Raji (cell line): Measurements from ENCODE around the gene RNF4.

Experiments used
- POLR2A ChIP-seq: IDR thresholded peaks from 2 replicates; pipeline ENCODE4 v1.6.1; 2011; ENCODE audit warnings: low read depth, low read length, control low read depth; ENCODE audit not compliant: insufficient read depth

Gene RNF4

DNA sequence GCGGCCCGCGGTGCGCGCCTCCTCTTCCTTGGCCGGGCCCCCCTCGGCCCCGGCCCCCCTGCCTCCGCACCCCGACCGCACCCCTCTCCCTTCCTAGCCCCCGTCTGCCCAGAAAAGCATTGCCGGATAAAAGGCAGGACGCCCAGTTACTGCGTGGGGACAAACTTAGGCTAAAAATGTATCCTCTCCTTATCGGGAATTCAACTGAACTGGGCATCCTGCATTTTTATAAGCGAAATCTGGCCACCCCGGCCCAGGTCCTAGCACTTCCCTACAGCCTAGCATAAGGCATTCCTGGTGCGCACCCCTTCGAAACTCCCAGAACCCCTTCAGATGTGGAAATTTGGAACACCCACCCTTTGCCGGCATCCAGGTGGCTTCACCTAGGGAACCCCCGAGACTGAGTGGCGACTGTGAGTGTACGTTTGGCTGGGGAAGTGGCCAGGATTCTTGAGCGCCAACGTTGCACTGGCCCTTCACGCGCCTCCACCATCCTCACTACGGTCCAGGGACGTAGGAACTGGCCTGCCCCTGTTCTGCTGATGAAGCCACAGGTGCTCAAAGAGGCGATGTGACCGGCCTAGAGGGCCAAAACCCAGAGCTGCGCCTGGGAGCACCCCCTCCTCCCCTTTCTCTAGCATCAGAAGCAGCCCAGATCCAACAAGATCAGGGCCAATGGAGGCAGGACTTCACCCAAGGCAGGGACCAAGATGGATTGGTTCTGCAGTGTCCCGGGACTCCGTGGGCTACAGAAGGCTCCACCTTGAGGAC lies 5.7 kb upstream of the RNF4 start:
- no peak for TF ChIP-seq POLR2A

GRCh38 chr4:2465032-2465431 lies 3.9 kb upstream of the RNF4 start:
- 0 out of 2 replicates have a peak, but pooled peaks have one; percentile 21 for TF ChIP-seq POLR2A

GRCh38 chr4:2469192-2469984 lies 482 bp downstream of the RNF4 start:
- no peak for TF ChIP-seq POLR2A

DNA sequence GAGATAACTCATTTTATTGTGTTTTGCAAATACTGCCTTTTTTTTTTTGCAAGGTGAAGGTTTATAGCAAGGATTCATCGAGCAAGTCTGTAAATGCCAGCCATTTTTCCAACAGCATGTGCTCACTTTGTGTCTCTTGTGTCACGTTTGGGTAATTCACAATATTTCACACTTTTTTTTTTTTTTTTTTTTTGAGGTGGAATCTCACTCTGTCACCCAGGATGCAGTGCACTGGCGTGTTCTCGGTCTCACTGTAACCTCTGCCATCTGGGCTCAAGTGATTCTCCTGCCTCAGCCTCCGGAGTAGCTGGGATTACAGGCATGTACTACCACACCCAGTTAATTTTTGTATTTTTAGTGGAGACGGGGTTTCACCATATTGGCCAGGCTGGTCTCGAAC lies 1.9 kb downstream of the RNF4 start:
- TF ChIP-seq POLR2A: no peak

DNA sequence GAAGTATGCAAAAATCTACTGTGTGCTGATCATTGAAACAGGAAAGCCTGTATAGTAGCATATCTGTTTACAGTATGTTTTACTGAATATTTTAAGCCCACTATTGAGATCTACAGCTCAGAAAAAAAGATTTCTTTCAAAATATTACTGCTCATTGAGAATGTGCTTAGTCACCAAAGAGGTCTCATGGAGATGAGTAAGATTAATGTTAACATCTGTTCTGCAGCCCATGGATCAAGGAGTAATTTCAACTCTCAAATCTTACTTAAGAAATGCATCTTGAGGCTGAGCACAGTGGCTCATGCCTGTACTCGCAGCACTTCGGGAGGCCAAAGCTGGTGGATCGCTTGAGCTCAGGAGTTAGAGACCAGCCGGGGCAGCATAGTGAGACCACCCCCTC lies 3.3 kb downstream of the RNF4 start:
- no peak for TF ChIP-seq POLR2A

GRCh38 chr4:2478229-2478628 lies 9.3 kb downstream of the RNF4 start:
- TF ChIP-seq POLR2A: no peak

DNA sequence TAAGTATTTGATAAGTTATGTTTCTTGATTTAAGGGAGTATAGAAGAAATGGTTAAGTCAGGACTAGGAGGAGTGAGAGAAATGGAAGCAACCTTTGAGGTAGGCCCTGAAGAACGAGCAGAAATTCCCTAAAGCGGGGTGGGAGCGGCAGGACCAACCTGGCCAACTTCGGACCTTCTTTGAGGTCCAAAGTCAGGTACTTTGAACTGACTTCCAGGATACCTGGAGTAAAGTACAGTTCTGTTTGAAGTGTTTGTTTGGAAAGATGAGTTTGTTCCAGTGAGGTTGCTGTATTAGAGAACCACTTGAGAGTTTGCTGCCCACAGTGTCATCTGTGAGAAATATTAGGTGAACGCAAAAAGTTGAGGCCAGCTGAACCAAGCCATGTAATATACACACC lies 11.7 kb downstream of the RNF4 start:
- no peak for TF ChIP-seq POLR2A

- TF ChIP-seq POLR2A: no peak
These were observed 13.3 kb downstream of the RNF4 start for GRCh38 chr4:2482192-2482591.

DNA sequence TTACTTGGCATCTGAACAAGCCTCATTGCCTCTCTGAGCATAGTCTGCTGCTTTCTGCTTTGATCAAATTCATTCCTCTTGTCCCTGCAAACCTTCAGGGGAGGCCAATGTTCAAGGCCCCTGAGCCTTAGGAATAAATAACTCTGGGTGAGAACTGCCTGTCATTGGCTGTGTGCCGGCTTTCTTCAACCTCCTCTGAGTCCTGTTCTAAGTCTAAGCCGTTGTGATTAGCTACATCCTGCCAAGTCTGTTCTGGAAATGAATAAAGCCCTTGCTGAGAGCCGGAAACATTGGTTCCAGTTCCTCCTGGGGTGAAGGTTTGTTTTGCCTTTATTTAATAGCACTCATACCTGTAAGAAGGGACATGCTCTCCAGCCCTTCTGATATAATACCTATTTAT lies 13.8 kb downstream of the RNF4 start:
- no peak for TF ChIP-seq POLR2A

DNA sequence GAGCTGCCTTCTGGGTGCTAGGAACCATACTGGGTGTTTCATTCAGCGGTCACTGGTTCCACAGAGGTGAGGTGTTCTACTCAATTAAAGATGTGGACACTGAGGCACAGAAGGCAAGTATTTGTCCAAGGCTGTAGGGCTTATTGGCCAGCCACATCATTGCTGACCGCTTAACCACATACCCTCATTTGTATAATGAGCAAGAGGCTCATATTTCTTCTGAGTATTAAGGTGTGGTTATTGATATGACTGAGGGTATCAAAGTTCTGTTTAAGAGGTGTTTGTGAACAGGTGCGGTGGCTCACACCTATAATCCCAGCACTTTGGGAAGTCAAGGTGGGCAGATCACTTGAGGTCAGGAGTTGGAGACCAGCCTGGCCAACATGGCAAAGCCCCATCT lies 14.3 kb downstream of the RNF4 start:
- no peak for TF ChIP-seq POLR2A

DNA sequence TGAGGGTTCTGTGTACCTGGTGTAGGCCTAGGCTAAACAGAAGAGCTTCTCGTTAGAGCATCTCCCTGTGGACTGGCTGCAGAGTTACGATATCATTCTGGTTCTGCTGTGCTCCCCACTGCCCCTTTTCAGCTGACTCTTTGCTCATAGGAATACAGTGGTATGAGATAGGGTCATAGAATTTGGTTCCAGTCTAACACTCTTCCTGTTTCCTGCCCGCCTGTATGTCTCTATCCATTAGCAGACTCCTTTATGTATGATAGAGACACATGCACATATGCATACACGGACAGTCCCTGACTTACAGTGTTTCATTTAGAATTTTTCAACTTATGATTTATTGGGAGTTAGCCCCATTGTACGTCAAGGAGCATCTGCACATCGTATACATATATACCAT lies 15.3 kb downstream of the RNF4 start:
- TF ChIP-seq POLR2A: no peak

DNA sequence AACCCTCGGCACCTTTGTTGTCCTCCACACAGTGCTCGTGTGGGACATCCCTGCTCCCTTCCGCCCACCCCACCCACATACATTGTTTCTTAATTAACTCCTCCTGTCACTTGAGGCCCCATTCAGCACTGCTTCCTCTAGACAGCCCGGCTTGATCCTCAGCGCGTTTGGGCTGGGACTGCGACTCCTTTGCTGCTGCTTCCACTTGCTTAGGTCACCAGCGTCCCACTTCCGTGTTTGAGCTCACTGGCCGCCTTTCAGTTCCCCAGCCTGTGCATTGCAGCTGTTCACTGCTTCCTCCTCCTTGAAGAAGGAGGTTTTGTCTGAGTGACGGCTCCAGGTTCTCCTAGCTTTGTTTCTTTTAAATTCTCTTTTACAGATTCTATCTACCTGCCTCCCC lies 16.1 kb downstream of the RNF4 start:
- no peak for TF ChIP-seq POLR2A

DNA sequence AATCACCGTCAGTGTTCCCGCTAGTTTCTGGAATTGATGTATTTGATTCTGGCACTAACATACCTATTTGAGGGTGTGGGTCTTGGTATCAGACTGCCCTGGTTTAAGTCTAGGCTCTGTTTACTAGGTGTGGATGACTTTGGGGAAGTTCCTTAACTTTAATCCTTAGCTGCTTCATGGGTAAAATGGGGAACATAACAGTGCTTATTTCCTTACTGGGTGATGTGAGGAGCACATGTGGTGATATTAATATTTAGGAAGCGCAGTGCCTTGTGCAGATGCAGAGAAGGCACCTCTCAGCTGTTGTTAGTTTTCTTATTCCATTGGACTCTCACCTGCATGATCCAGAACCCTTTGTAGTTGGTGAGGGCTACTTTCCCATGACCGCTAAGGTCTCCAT lies 17.1 kb downstream of the RNF4 start:
- no peak for TF ChIP-seq POLR2A

- no peak for TF ChIP-seq POLR2A
These were observed 18.1 kb downstream of the RNF4 start for GRCh38 chr4:2486981-2487380.

DNA sequence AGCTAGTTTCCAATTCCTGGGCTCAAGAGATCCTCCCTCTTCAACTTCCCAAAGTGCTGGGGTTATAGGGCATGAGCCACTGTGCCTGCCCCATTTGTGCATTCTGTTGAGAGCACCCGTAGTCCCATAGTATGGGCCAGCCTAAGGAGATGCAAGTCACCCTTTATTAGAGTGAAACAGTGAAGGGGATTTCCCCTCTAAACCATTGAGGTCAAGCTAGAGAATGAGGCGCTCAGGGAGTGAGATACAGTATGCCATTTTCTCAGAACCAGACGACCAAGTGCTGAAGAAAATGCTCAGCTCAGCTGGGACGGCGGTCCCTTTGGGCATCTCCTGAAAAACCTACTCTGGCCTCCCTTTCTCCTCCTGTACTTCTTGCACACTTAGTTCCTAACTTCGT lies 18.7 kb downstream of the RNF4 start:
- TF ChIP-seq POLR2A: no peak

DNA sequence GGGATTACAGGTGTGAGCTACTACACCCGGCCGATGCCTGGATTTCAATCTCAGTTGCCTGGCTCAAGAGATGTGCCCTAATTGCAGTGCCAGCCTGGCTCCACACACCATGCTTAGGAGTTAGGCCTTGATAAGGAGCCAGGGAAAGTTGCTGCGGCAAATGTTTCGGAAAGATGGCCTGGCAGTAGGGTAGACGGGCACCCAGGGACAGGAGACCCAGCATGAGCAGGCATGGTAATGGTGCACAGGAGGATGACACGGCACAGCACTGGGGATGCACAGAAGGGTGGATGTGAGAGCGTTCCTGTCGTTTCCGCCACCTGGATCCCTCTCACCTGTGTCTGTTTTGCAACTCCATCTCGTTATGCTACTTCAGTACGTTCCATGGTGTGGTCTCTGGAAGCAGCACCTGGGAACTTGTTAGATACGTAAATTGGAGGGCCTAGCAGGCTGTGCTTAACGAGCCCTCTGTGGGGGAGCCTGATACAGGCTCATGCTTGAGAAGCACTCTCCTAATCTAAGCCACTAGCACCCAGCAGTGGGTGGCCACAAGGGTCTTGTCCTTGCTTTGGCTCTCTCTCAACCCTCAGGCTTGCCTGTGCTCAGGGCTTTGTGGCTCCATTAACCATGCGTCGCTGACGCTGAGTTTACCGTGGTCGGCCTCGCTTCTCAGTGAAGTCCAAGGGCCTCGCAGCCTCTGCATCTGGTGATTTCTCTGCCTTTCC lies 20.3 kb downstream of the RNF4 start:
- TF ChIP-seq POLR2A: no peak

GRCh38 chr4:2489841-2490552 lies 21.1 kb downstream of the RNF4 start:
- no peak for TF ChIP-seq POLR2A
